WTC11 (cell line): Measurements from ENCODE around the gene TREML4. TPM values are rescaled to one million over a fixed set of nuclear protein-coding genes. Genes with fewer than 3 reads are reported as not detected.

Experiments used
- ATAC-seq: fragments of 200-7000 bp; cut with Tn5 transposase; 2 replicates; pipeline ENCODE4 v1.10.0; 2021; ENCODE audit warnings: mild to moderate bottlenecking, moderate library complexity
- CTCF ChIA-PET: fragments of 300-600 bp; sonication (Branson Sonifier 250); formaldehyde crosslinking; loops from one replicate; lab custom pipeline; 2021; ENCODE audit warnings: antibody characterized with exemption; lab: Charles Lee
- POLR2A ChIA-PET: fragments of 350-600 bp; sonication (Branson Sonifier 250); formaldehyde crosslinking; loops from one replicate; lab custom pipeline; 2021; ENCODE audit warnings: antibody characterized with exemption; lab: Charles Lee
- DNase-seq: peaks from one replicate; pipeline ENCODE4 v3.0.0; 2021; ENCODE audit warnings: low spot score
- H3K27ac Mint-ChIP-seq: 2 replicates; pipeline ENCODE4 v1.8.0; 2021; ENCODE audit warnings: mixed read lengths
- H3K27me3 Mint-ChIP-seq: 2 replicates; pipeline ENCODE4 v1.8.0; 2021; ENCODE audit warnings: low read depth, mild to moderate bottlenecking, moderate library complexity, mixed read lengths
- H3K36me3 Mint-ChIP-seq: 2 replicates; pipeline ENCODE4 v1.8.0; 2021; ENCODE audit warnings: mixed read lengths
- H3K4me1 Mint-ChIP-seq: 2 replicates; pipeline ENCODE4 v1.8.0; 2022; ENCODE audit warnings: mixed read lengths
- H3K4me3 Mint-ChIP-seq: 2 replicates; pipeline ENCODE4 v1.8.0; 2021; ENCODE audit warnings: mild to moderate bottlenecking, moderate library complexity, mixed read lengths
- H3K9me3 Mint-ChIP-seq: 2 replicates; pipeline ENCODE4 v1.8.0; 2021; ENCODE audit warnings: mixed read lengths
- ELF4 ChIP-seq: sonication (generic); formaldehyde crosslinking; IDR thresholded peaks from 2 replicates; pipeline ENCODE4 v1.8.1; 2022; ENCODE audit warnings: low read depth, mild to moderate bottlenecking, moderate library complexity, missing genetic modification reagents
- ESRRA ChIP-seq: sonication (generic); formaldehyde crosslinking; IDR thresholded peaks from 2 replicates; pipeline ENCODE4 v1.8.1; 2022; ENCODE audit warnings: mild to moderate bottlenecking, missing genetic modification reagents, borderline replicate concordance
- FOXJ3 ChIP-seq: sonication (generic); formaldehyde crosslinking; IDR thresholded peaks from 2 replicates; pipeline ENCODE4 v1.9.0; 2021; ENCODE audit warnings: missing genetic modification reagents, mild to moderate bottlenecking, borderline replicate concordance
- FOXK1 ChIP-seq: sonication (generic); formaldehyde crosslinking; IDR thresholded peaks from 2 replicates; pipeline ENCODE4 v1.8.0; 2022; ENCODE audit warnings: mild to moderate bottlenecking, moderate library complexity, missing genetic modification reagents
- HMGA2 ChIP-seq: fragments of 250-450 bp; sonication (Bioruptor Pico); IDR thresholded peaks from 2 replicates; pipeline ENCODE4 v1.4.0; 2021; ENCODE audit warnings: mild to moderate bottlenecking, moderate library complexity
- NFYB ChIP-seq: sonication (generic); formaldehyde crosslinking; conservative IDR thresholded peaks from 2 replicates; pipeline ENCODE4 v1.8.0; 2022; ENCODE audit warnings: low read depth, missing genetic modification reagents
- NR3C1 ChIP-seq: sonication (generic); formaldehyde crosslinking; conservative IDR thresholded peaks from 2 replicates; pipeline ENCODE4 v1.8.1; 2023; ENCODE audit warnings: low read depth, mild to moderate bottlenecking, missing genetic modification reagents
- PRRX2 ChIP-seq: fragments of 250-450 bp; sonication (Bioruptor Pico); IDR thresholded peaks from 2 replicates; pipeline ENCODE4 v1.8.0; 2021; ENCODE audit warnings: mild to moderate bottlenecking
- SOX15 ChIP-seq: fragments of 250-450 bp; sonication (Bioruptor Pico); IDR thresholded peaks from 2 replicates; pipeline ENCODE4 v1.9.0; 2021; ENCODE audit warnings: mild to moderate bottlenecking
- SP1 ChIP-seq: sonication (generic); formaldehyde crosslinking; conservative IDR thresholded peaks from 2 replicates; pipeline ENCODE4 v1.8.1; 2022; ENCODE audit warnings: missing genetic modification reagents
- TEAD4 ChIP-seq: sonication (generic); formaldehyde crosslinking; IDR thresholded peaks from 2 replicates; pipeline ENCODE4 v1.8.0; 2022; ENCODE audit warnings: mild to moderate bottlenecking, missing genetic modification reagents
- ZNF121 ChIP-seq: sonication (generic); formaldehyde crosslinking; IDR thresholded peaks from 2 replicates; pipeline ENCODE4 v1.8.0; 2023; ENCODE audit warnings: missing genetic modification reagents
- ZNF671 ChIP-seq: fragments of 250-450 bp; sonication (Bioruptor Pico); IDR thresholded peaks from 2 replicates; pipeline ENCODE4 v1.8.0; 2021; ENCODE audit warnings: mild to moderate bottlenecking
- total RNA-seq: library from RNA; stranded (reverse); gene quantifications from 3 replicates; pipeline ENCODE4 v1.2.3, GENCODE V29; 2021
- TF ChIP-seq, protein P1 (sequence below): sonication (generic); formaldehyde crosslinking; IDR thresholded peaks from 2 replicates; pipeline ENCODE4 v1.8.1; 2023; ENCODE audit warnings: mild to moderate bottlenecking, moderate library complexity, missing genetic modification reagents
- TF ChIP-seq, protein P2 (sequence below): fragments of 250-450 bp; sonication (Bioruptor Pico); IDR thresholded peaks from 2 replicates; pipeline ENCODE4 v1.9.0; 2021; ENCODE audit warnings: mild to moderate bottlenecking
- TF ChIP-seq, protein P3 (sequence below): sonication (generic); formaldehyde crosslinking; IDR thresholded peaks from 2 replicates; pipeline ENCODE4 v1.8.0; 2022; ENCODE audit warnings: mild to moderate bottlenecking, missing genetic modification reagents
- TF ChIP-seq, protein P4 (sequence below): sonication (generic); formaldehyde crosslinking; IDR thresholded peaks from 2 replicates; pipeline ENCODE4 v1.8.1; 2022; ENCODE audit warnings: low read depth, missing genetic modification reagents, borderline replicate concordance
- TF ChIP-seq, protein P5 (sequence below): sonication (generic); formaldehyde crosslinking; conservative IDR thresholded peaks from 2 replicates; pipeline ENCODE4 v1.8.1; 2023; ENCODE audit warnings: mild to moderate bottlenecking, low read depth, missing genetic modification reagents, moderate library complexity
- TF ChIP-seq, protein P6 (sequence below): sonication (generic); formaldehyde crosslinking; IDR thresholded peaks from 2 replicates; pipeline ENCODE4 v1.8.1; 2022; ENCODE audit warnings: mild to moderate bottlenecking, missing genetic modification reagents, moderate library complexity, borderline replicate concordance
- TF ChIP-seq, protein P7 (sequence below): fragments of 250-450 bp; sonication (Bioruptor Pico); IDR thresholded peaks from 2 replicates; pipeline ENCODE4 v1.8.0; 2021; ENCODE audit warnings: mild to moderate bottlenecking
- TF ChIP-seq, protein P8 (sequence below): sonication (generic); formaldehyde crosslinking; IDR thresholded peaks from 2 replicates; pipeline ENCODE4 v1.8.0; 2023; ENCODE audit warnings: missing genetic modification reagents
- TF ChIP-seq, protein P9 (sequence below): sonication (generic); formaldehyde crosslinking; IDR thresholded peaks from 2 replicates; pipeline ENCODE4 v1.8.1; 2023; ENCODE audit warnings: mild to moderate bottlenecking, missing genetic modification reagents

The TREML4 gene
- total RNA-seq, 1 experiment from 2014 or later: not detected

DNA sequence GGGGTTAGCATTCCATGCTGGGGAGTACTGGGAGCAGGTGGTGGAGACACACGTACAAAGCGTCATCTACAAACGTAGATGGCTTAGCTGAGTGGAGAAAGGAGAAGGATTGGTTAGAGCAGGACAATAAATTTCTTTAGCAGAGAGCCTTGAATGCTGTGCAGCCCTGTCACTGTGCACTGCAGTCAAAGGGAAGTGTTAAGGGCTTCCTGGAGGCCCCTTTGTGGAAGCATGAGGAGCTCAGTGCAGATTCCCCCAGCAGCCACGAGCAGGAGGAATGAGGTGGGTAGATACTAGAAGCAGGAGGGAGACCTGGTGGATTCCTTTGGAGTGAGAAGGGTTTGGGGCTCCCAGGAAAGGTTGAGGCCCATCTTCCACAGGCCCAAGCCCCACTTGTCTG, 6.1 kb upstream of the TREML4 start:
- no peak for ATAC-seq

DNA sequence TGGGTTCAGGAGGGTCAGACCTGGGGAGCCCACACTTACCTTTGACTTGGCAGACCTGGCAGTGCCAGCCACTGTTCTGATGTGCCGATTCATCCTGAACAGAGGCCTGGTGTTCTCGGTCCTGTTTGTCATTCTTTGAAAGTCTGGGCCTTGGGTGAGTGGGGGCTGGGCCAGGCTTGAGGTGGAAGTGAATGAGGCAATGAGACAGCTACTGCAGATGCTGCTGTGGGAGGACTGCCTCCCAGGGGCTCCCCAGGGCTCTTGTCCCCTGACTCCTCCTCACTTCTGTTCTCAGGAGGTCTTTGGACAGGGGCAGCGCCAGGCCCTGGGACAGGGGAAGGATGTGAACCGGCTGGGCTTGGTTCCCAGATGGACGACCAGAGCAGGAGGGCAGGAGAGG, 5.6 kb upstream of the TREML4 start:
- DNase-seq: no peak
- no peak for TF ChIP-seq SP1
- TF ChIP-seq FOXK1: no peak
- TF ChIP-seq SOX15: no peak
- no peak for TF ChIP-seq ELF4 (CRISPR knock-in tag)
- TF ChIP-seq, protein P1, sequence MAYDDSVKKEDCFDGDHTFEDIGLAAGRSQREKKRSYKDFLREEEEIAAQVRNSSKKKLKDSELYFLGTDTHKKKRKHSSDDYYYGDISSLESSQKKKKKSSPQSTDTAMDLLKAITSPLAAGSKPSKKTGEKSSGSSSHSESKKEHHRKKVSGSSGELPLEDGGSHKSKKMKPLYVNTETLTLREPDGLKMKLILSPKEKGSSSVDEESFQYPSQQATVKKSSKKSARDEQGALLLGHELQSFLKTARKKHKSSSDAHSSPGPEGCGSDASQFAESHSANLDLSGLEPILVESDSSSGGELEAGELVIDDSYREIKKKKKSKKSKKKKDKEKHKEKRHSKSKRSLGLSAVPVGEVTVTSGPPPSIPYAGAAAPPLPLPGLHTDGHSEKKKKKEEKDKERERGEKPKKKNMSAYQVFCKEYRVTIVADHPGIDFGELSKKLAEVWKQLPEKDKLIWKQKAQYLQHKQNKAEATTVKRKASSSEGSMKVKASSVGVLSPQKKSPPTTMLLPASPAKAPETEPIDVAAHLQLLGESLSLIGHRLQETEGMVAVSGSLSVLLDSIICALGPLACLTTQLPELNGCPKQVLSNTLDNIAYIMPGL (CRISPR knock-in tag): no peak
- no peak for TF ChIP-seq HMGA2 (CRISPR knock-in tag)
- no peak for TF ChIP-seq ESRRA (CRISPR knock-in tag)
- TF ChIP-seq, protein P2, sequence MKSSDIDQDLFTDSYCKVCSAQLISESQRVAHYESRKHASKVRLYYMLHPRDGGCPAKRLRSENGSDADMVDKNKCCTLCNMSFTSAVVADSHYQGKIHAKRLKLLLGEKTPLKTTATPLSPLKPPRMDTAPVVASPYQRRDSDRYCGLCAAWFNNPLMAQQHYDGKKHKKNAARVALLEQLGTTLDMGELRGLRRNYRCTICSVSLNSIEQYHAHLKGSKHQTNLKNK: no peak
- TF ChIP-seq TEAD4 (CRISPR knock-in tag): no peak
- TF ChIP-seq, protein P3, sequence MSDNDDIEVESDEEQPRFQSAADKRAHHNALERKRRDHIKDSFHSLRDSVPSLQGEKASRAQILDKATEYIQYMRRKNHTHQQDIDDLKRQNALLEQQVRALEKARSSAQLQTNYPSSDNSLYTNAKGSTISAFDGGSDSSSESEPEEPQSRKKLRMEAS (CRISPR knock-in tag): no peak
- TF ChIP-seq NFYB (CRISPR knock-in tag): no peak
- TF ChIP-seq, protein P4, sequence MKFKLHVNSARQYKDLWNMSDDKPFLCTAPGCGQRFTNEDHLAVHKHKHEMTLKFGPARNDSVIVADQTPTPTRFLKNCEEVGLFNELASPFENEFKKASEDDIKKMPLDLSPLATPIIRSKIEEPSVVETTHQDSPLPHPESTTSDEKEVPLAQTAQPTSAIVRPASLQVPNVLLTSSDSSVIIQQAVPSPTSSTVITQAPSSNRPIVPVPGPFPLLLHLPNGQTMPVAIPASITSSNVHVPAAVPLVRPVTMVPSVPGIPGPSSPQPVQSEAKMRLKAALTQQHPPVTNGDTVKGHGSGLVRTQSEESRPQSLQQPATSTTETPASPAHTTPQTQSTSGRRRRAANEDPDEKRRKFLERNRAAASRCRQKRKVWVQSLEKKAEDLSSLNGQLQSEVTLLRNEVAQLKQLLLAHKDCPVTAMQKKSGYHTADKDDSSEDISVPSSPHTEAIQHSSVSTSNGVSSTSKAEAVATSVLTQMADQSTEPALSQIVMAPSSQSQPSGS (CRISPR knock-in tag): no peak
- TF ChIP-seq, protein P5, sequence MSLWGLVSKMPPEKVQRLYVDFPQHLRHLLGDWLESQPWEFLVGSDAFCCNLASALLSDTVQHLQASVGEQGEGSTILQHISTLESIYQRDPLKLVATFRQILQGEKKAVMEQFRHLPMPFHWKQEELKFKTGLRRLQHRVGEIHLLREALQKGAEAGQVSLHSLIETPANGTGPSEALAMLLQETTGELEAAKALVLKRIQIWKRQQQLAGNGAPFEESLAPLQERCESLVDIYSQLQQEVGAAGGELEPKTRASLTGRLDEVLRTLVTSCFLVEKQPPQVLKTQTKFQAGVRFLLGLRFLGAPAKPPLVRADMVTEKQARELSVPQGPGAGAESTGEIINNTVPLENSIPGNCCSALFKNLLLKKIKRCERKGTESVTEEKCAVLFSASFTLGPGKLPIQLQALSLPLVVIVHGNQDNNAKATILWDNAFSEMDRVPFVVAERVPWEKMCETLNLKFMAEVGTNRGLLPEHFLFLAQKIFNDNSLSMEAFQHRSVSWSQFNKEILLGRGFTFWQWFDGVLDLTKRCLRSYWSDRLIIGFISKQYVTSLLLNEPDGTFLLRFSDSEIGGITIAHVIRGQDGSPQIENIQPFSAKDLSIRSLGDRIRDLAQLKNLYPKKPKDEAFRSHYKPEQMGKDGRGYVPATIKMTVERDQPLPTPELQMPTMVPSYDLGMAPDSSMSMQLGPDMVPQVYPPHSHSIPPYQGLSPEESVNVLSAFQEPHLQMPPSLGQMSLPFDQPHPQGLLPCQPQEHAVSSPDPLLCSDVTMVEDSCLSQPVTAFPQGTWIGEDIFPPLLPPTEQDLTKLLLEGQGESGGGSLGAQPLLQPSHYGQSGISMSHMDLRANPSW (CRISPR knock-in tag): no peak
- TF ChIP-seq ZNF671 (CRISPR knock-in tag): no peak
- TF ChIP-seq, protein P6, sequence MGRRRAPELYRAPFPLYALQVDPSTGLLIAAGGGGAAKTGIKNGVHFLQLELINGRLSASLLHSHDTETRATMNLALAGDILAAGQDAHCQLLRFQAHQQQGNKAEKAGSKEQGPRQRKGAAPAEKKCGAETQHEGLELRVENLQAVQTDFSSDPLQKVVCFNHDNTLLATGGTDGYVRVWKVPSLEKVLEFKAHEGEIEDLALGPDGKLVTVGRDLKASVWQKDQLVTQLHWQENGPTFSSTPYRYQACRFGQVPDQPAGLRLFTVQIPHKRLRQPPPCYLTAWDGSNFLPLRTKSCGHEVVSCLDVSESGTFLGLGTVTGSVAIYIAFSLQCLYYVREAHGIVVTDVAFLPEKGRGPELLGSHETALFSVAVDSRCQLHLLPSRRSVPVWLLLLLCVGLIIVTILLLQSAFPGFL: no peak
- Mint-ChIP-seq H3K27ac (no peak overlapping the region), H3K4me1 (no peaks in the 10 kb centered on the region), H3K36me3 (no peaks in the 10 kb centered on the region), H3K9me3 (peaks cover 20% of the 10 kb centered on the region), H3K27me3 (peaks cover 15% of the 10 kb centered on the region), H3K4me3 (no peak overlapping the region)
- ATAC-seq: no peak
- CTCF ChIA-PET: interaction anchor here (1.4 kb wide), 1 partner anchor 31 kb away, joined by 5 read pairs; no protein-coding TSS in a partner anchor
- POLR2A ChIA-PET: no interaction called here

More for the DNA sequence above, 6.1 kb upstream of the TREML4 start:
- Mint-ChIP-seq H3K4me1 (no peaks in the 10 kb centered on the region), H3K27ac (no peak overlapping the region), H3K27me3 (peaks cover 15% of the 10 kb centered on the region), H3K4me3 (no peak overlapping the region), H3K9me3 (peaks cover 20% of the 10 kb centered on the region), H3K36me3 (no peaks in the 10 kb centered on the region)
- TF ChIP-seq NR3C1 (CRISPR knock-in tag): no peak
- no peak for TF ChIP-seq FOXJ3 (CRISPR knock-in tag)
- TF ChIP-seq, protein P7, sequence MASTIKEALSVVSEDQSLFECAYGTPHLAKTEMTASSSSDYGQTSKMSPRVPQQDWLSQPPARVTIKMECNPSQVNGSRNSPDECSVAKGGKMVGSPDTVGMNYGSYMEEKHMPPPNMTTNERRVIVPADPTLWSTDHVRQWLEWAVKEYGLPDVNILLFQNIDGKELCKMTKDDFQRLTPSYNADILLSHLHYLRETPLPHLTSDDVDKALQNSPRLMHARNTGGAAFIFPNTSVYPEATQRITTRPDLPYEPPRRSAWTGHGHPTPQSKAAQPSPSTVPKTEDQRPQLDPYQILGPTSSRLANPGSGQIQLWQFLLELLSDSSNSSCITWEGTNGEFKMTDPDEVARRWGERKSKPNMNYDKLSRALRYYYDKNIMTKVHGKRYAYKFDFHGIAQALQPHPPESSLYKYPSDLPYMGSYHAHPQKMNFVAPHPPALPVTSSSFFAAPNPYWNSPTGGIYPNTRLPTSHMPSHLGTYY: no peak
- TF ChIP-seq ZNF121 (CRISPR knock-in tag): no peak
- TF ChIP-seq, protein P8, sequence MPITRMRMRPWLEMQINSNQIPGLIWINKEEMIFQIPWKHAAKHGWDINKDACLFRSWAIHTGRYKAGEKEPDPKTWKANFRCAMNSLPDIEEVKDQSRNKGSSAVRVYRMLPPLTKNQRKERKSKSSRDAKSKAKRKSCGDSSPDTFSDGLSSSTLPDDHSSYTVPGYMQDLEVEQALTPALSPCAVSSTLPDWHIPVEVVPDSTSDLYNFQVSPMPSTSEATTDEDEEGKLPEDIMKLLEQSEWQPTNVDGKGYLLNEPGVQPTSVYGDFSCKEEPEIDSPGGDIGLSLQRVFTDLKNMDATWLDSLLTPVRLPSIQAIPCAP (CRISPR knock-in tag): no peak
- no peak for TF ChIP-seq PRRX2 (CRISPR knock-in tag)
- TF ChIP-seq, protein P9, sequence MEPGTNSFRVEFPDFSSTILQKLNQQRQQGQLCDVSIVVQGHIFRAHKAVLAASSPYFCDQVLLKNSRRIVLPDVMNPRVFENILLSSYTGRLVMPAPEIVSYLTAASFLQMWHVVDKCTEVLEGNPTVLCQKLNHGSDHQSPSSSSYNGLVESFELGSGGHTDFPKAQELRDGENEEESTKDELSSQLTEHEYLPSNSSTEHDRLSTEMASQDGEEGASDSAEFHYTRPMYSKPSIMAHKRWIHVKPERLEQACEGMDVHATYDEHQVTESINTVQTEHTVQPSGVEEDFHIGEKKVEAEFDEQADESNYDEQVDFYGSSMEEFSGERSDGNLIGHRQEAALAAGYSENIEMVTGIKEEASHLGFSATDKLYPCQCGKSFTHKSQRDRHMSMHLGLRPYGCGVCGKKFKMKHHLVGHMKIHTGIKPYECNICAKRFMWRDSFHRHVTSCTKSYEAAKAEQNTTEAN (CRISPR knock-in tag): no peak
- ChIA-PET POLR2A (no interaction called here), CTCF (interaction anchor here (0.6 to 1.4 kb wide), 2 partner anchors 30 to 1241 kb away, joined by 5 read pairs; no protein-coding TSS in a partner anchor)
- DNase-seq: no peak
